DND-41 (cell line): Measurements from ENCODE around the gene CERK.

Experiments used
- EZH2 ChIP-seq: IDR thresholded peaks from 3 replicates; pipeline ENCODE4 v1.6.1; 2012; ENCODE audit warnings: borderline replicate concordance, low read depth, mild to moderate bottlenecking, moderate library complexity, low read length, inconsistent platforms; ENCODE audit not compliant: severe bottlenecking
- TF ChIP-seq, protein P1 (sequence below): IDR thresholded peaks from 2 replicates; pipeline ENCODE4 v1.5.1; 2012; ENCODE audit warnings: borderline replicate concordance, low read length, moderate library complexity, mild to moderate bottlenecking; ENCODE audit not compliant: poor library complexity, severe bottlenecking; ENCODE audit errors: extremely low read depth

DNA sequence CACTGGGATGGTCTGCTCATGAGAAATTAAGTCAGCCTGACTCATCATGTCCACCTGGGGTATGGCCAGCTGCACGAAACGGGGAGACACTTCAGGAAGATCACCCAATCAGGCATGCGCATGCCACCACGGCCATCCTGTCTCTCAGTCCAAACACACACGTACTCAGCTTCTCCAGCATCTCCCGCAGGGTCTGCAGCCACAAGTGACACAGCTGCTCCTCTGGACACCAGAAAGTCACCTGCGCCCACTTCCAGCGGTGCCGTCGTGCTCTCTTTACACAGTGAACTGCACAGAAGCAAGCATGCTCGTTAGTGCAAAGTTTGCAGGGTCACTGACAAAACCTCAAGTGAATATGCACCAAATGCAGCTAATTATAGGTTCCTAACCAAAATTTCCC, 18.1 kb downstream of the CERK start:
- TF ChIP-seq, protein P1, sequence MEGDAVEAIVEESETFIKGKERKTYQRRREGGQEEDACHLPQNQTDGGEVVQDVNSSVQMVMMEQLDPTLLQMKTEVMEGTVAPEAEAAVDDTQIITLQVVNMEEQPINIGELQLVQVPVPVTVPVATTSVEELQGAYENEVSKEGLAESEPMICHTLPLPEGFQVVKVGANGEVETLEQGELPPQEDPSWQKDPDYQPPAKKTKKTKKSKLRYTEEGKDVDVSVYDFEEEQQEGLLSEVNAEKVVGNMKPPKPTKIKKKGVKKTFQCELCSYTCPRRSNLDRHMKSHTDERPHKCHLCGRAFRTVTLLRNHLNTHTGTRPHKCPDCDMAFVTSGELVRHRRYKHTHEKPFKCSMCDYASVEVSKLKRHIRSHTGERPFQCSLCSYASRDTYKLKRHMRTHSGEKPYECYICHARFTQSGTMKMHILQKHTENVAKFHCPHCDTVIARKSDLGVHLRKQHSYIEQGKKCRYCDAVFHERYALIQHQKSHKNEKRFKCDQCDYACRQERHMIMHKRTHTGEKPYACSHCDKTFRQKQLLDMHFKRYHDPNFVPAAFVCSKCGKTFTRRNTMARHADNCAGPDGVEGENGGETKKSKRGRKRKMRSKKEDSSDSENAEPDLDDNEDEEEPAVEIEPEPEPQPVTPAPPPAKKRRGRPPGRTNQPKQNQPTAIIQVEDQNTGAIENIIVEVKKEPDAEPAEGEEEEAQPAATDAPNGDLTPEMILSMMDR = no peak
- TF ChIP-seq EZH2 = no peak
